SU-DHL-6 (cell line): Measurements from ENCODE around the gene UBASH3B.

Experiments
- H2AFZ ChIP-seq: fragments of 200-600 bp; sonication (generic); 2 replicates; pipeline ENCODE4 v1.6.1; 2014; ENCODE audit warnings: low read depth, mild to moderate bottlenecking, moderate library complexity, mixed read lengths, antibody characterized with exemption, low read length; ENCODE audit not compliant: severe bottlenecking
- H3F3A ChIP-seq: fragments of 200-600 bp; shearing (Covaris generic); 2 replicates; pipeline ENCODE4 v1.6.0; 2016; ENCODE audit warnings: antibody characterized with exemption, mild to moderate bottlenecking; ENCODE audit not compliant: insufficient read depth
- H3K27ac ChIP-seq: fragments of 200-600 bp; sonication (generic); 2 replicates; pipeline ENCODE4 v1.5.1; 2016; ENCODE audit warnings: low read depth, mild to moderate bottlenecking, low read length, moderate library complexity, mixed read lengths
- H3K27me3 ChIP-seq: fragments of 200-600 bp; sonication (generic), shearing (Covaris generic); 2 replicates; pipeline ENCODE4 v1.6.0; 2014; ENCODE audit warnings: mild to moderate bottlenecking, low read length
- H3K36me3 ChIP-seq: fragments of 200-600 bp; sonication (generic); 2 replicates; pipeline ENCODE4 v1.6.1; 2014; ENCODE audit warnings: mild to moderate bottlenecking, low read length, mixed read lengths
- H3K4me2 ChIP-seq: fragments of 300-600, 200-600 bp; shearing (Covaris generic), sonication (generic); 2 replicates; pipeline ENCODE4 v1.6.0; 2014; ENCODE audit warnings: low read length, low read depth, mild to moderate bottlenecking; ENCODE audit not compliant: poor library complexity, severe bottlenecking
- H3K4me3 ChIP-seq: fragments of 200-600 bp; sonication (generic); 2 replicates; pipeline ENCODE4 v1.5.1; 2014; ENCODE audit warnings: antibody characterized with exemption, low read length, mild to moderate bottlenecking, mixed read lengths; ENCODE audit not compliant: insufficient read depth, poor library complexity, severe bottlenecking
- H3K79me2 ChIP-seq: fragments of 200-600 bp; sonication (generic); 2 replicates; pipeline ENCODE4 v1.6.1; 2014; ENCODE audit warnings: mild to moderate bottlenecking, low read length, moderate library complexity; ENCODE audit not compliant: insufficient read depth
- H3K9ac ChIP-seq: fragments of 200-600 bp; sonication (generic); 2 replicates; pipeline ENCODE4 v1.7.0; 2014; ENCODE audit warnings: mild to moderate bottlenecking, low read length
- H3K9me2 ChIP-seq: fragments of 200-600 bp; sonication (generic); replicated peaks from 2 replicates; pipeline ENCODE4 v1.6.1; 2014; ENCODE audit warnings: low read length; ENCODE audit not compliant: insufficient read depth
- H3K9me3 ChIP-seq: fragments of 200-600 bp; sonication (generic); 2 replicates; pipeline ENCODE4 v1.6.1; 2014; ENCODE audit warnings: low read length, mixed read lengths; ENCODE audit not compliant: insufficient read depth
- H4K20me1 ChIP-seq: fragments of 200-600 bp; sonication (generic); 2 replicates; pipeline ENCODE4 v1.6.1; 2014; ENCODE audit warnings: low read depth, mild to moderate bottlenecking, antibody characterized with exemption, low read length, moderate library complexity, mixed read lengths
- EZH2phosphoT487 ChIP-seq: fragments of 200-600 bp; sonication (generic), shearing (Covaris generic); conservative IDR thresholded peaks from 2 replicates; pipeline ENCODE4 v1.6.1; 2018; ENCODE audit warnings: mild to moderate bottlenecking, antibody characterized with exemption, low read length, moderate library complexity, mixed read lengths
- TF ChIP-seq, protein P1 (sequence below): fragments of 200-600 bp; sonication (generic); IDR thresholded peaks from one replicate; pipeline ENCODE4 v1.5.1; 2017; ENCODE audit warnings: antibody characterized with exemption, mild to moderate bottlenecking, low read length, moderate library complexity; ENCODE audit not compliant: insufficient read depth, poor library complexity, severe bottlenecking

Gene UBASH3B

DNA sequence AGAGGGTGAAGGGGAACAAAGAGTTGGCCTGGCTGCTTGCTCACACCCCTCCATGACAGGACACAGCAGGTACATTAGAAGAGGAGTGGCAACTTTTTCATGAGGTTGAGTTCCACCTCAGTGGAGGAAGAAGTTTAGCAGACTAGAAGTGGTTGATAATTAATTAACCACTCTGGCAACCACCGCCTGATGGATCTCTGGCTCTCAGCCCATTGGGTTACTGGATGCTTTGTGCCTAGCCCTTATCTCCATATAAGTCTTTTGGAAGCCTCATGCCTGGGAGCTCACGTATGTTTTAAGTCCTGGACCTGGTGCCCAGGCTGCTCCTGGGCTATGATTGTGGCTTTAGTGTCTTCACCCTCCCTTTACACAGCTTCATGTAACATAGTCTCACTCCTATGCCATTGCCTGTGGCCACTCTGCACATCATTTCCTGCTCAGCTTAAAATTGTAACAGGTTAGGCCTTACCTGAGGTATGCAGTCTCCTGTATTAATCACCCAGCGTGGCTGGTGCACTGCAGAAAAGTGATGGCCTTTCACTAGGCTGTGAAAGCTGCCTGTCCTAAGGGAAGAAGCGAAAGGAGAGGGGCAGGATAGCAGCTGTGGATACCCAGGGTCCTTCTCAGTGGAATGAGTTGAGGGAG lies 110.1 kb downstream of the UBASH3B start:
- no peak overlapping the region for H2AFZ ChIP-seq
- H3F3A ChIP-seq: no peaks in the 10 kb centered on the region
- H3K9ac ChIP-seq: no peak overlapping the region
- no peaks in the 10 kb centered on the region for H3K79me2 ChIP-seq
- no peaks in the 10 kb centered on the region for H3K9me2 ChIP-seq
- no peaks in the 10 kb centered on the region for H4K20me1 ChIP-seq
- H3K27ac ChIP-seq: no peak overlapping the region
- no peak overlapping the region for H3K4me2 ChIP-seq
- TF ChIP-seq EZH2phosphoT487: no peak
- TF ChIP-seq, protein P1, sequence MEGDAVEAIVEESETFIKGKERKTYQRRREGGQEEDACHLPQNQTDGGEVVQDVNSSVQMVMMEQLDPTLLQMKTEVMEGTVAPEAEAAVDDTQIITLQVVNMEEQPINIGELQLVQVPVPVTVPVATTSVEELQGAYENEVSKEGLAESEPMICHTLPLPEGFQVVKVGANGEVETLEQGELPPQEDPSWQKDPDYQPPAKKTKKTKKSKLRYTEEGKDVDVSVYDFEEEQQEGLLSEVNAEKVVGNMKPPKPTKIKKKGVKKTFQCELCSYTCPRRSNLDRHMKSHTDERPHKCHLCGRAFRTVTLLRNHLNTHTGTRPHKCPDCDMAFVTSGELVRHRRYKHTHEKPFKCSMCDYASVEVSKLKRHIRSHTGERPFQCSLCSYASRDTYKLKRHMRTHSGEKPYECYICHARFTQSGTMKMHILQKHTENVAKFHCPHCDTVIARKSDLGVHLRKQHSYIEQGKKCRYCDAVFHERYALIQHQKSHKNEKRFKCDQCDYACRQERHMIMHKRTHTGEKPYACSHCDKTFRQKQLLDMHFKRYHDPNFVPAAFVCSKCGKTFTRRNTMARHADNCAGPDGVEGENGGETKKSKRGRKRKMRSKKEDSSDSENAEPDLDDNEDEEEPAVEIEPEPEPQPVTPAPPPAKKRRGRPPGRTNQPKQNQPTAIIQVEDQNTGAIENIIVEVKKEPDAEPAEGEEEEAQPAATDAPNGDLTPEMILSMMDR: no peak
- H3K9me3 ChIP-seq: no peaks in the 10 kb centered on the region
- H3K4me3 ChIP-seq: no peak overlapping the region
- H3K27me3 ChIP-seq: no peaks in the 10 kb centered on the region
- no peaks in the 10 kb centered on the region for H3K36me3 ChIP-seq

DNA sequence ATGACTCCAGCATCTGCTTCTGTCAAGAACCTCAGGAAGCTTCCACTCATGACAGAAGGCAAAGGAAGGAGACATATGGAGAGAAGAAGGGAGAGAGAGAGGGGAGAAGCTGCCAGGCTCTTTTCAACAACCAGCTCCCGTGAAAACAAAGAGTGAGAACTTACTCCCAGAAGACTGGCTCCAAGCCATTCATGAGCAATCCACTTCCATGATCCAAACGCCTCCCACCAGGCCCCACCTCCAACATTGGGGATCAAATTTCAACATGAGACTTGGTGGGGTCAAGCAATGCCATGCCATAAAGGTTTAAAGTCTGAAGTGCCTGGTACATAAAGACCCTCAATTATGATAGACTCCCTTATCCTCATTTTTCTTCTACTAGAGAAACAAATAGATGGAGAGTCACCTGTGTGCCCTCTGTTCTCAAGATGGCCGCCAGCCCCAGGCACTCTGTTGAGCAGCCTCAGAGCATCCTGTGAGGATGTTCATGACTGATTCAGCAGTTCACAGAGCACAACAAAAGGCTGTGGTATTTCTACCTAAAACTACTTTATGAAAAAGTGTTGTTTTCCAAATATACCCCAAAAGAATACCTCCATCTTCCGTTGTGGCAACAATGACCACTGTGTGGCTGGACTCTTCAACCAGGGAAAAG lies 113.7 kb downstream of the UBASH3B start:
- Histone ChIP-seq H3K9me3 (no peaks in the 10 kb centered on the region), H3K4me3 (no peak overlapping the region), H3K27me3 (no peaks in the 10 kb centered on the region), H3K9me2 (no peaks in the 10 kb centered on the region), H3K79me2 (no peaks in the 10 kb centered on the region), H3F3A (no peaks in the 10 kb centered on the region), H3K4me2 (no peak overlapping the region), H2AFZ (no peak overlapping the region), H4K20me1 (no peaks in the 10 kb centered on the region), H3K9ac (no peak overlapping the region), H3K27ac (no peak overlapping the region), H3K36me3 (no peaks in the 10 kb centered on the region)
- TF ChIP-seq, protein P1: no peak
- no peak for TF ChIP-seq EZH2phosphoT487

GRCh38 chr11:122772945-122773344 lies 117.4 kb downstream of the UBASH3B start:
- Histone ChIP-seq H3K9me2 (no peaks in the 10 kb centered on the region), H3F3A (no peaks in the 10 kb centered on the region), H3K4me2 (no peak overlapping the region), H3K4me3 (no peak overlapping the region), H3K79me2 (no peaks in the 10 kb centered on the region), H4K20me1 (no peaks in the 10 kb centered on the region), H3K27ac (no peak overlapping the region), H3K9me3 (no peaks in the 10 kb centered on the region), H2AFZ (no peak overlapping the region), H3K9ac (no peak overlapping the region), H3K27me3 (no peaks in the 10 kb centered on the region), H3K36me3 (no peaks in the 10 kb centered on the region)
- TF ChIP-seq EZH2phosphoT487: no peak
- TF ChIP-seq, protein P1: no peak
